H1 (cell line): ENCODE results near the gene GALNTL6. TPM values are rescaled to one million over a fixed set of nuclear protein-coding genes. Genes with fewer than 3 reads are reported as not detected.

Experiments used
- CTCF ChIA-PET: fragments of 300-600 bp; sonication (Branson Sonifier 250); formaldehyde crosslinking; loops from one replicate; lab custom pipeline; 2021; ENCODE audit not compliant: partially characterized antibody; lab: Charles Lee
- POLR2A ChIA-PET: fragments of 300-600 bp; sonication (Branson Sonifier 250); formaldehyde crosslinking; loops from one replicate; lab custom pipeline; 2021; ENCODE audit warnings: inconsistent platforms; ENCODE audit not compliant: partially characterized antibody; lab: Charles Lee
- DNase-seq, 2 experiments: peaks; one replicate each; pipeline versions ENCODE4 v3.0.0 to v3.0.0-alpha.2; 2010 to 2022; ENCODE audit warnings: low spot score in 2 of 2, low read depth in 1 of 2, mixed read lengths in 1 of 2
- FAIRE-seq: peaks from 2 replicates; lab custom pipeline; 2011; peaks lifted over from hg19 to GRCh38; lab: Jason Lieb, UNC
- H2AFZ ChIP-seq: 2 replicates; pipeline ENCODE4 v1.8.1; 2012; ENCODE audit warnings: low read length, inconsistent platforms
- H2AK5ac ChIP-seq: 2 replicates; pipeline ENCODE4 v1.6.1; 2013; ENCODE audit warnings: low read depth, low read length
- H2BK120ac ChIP-seq: replicated peaks from 2 replicates; pipeline ENCODE3; 2013; ENCODE audit warnings: low read depth, low read length, inconsistent platforms
- H2BK12ac ChIP-seq: 2 replicates; pipeline ENCODE4 v1.6.1; 2013; ENCODE audit warnings: low read depth, low read length
- H2BK15ac ChIP-seq: 2 replicates; pipeline ENCODE4 v1.6.1; 2013; ENCODE audit warnings: low read length
- H2BK20ac ChIP-seq: 2 replicates; pipeline ENCODE4 v1.6.1; 2013; ENCODE audit warnings: low read length
- H2BK5ac ChIP-seq: 2 replicates; pipeline ENCODE4 v1.6.1; 2013; ENCODE audit warnings: low read depth, low read length
- H3K14ac ChIP-seq: 2 replicates; pipeline ENCODE4 v1.6.1; 2013; ENCODE audit warnings: inconsistent platforms; ENCODE audit not compliant: insufficient read length
- H3K18ac ChIP-seq: 2 replicates; pipeline ENCODE4 v1.6.1; 2013; ENCODE audit warnings: low read length; ENCODE audit errors: extremely low read depth
- H3K23ac ChIP-seq: 2 replicates; pipeline ENCODE4 v1.6.1; 2013; ENCODE audit warnings: inconsistent platforms; ENCODE audit not compliant: insufficient read length
- H3K23me2 ChIP-seq: 2 replicates; pipeline ENCODE4 v1.6.1; 2013; ENCODE audit warnings: low read depth, low read length
- H3K27ac ChIP-seq: 2 replicates; pipeline ENCODE4 v1.6.1; 2011; ENCODE audit warnings: low read depth, low read length, inconsistent platforms
- H3K27me3 ChIP-seq, 4 experiments: replicated peaks in 1 of 4; 1 replicate in 1 of 4; 2 replicates in 3 of 4; pipeline versions ENCODE4 v1.6.1 to v1.8.1; 2011 to 2013; ENCODE audit warnings: low read length in 3 of 4, mild to moderate bottlenecking in 3 of 4, inconsistent platforms in 2 of 4, mixed read lengths in 2 of 4, moderate library complexity in 1 of 4; ENCODE audit not compliant: control insufficient read depth in 3 of 4, insufficient read depth in 3 of 4; ENCODE audit errors: extremely low read depth in 1 of 4
- H3K36me3 ChIP-seq, 4 experiments: 2 replicates each; pipeline versions ENCODE4 v1.6.1 to v1.8.1; 2011 to 2013; ENCODE audit warnings: mild to moderate bottlenecking in 4 of 4, low read length in 3 of 4, moderate library complexity in 2 of 4, control low read depth in 1 of 4, inconsistent platforms in 1 of 4; ENCODE audit not compliant: insufficient read depth in 4 of 4, control insufficient read depth in 2 of 4
- H3K4ac ChIP-seq: replicated peaks from 2 replicates; pipeline ENCODE3; 2013; ENCODE audit warnings: low read length, low read depth, mixed read lengths, inconsistent platforms; ENCODE audit not compliant: insufficient read length
- H3K4me1 ChIP-seq, 4 experiments: replicated peaks in 1 of 4; 1 replicate in 1 of 4; 2 replicates in 3 of 4; pipeline versions ENCODE4 v1.6.1 to v1.8.1; 2011 to 2013; ENCODE audit warnings: low read length in 3 of 4, inconsistent platforms in 2 of 4, mixed read lengths in 1 of 4; ENCODE audit not compliant: insufficient read depth in 4 of 4, control insufficient read depth in 3 of 4
- H3K4me2 ChIP-seq, 2 experiments: 2 replicates each; pipeline versions ENCODE4 v1.6.1 to v1.8.1; 2011 to 2013; ENCODE audit warnings: low read depth in 2 of 2, low read length in 2 of 2, control low read depth in 1 of 2, inconsistent platforms in 1 of 2, mild to moderate bottlenecking in 1 of 2; ENCODE audit not compliant: insufficient read depth in 1 of 2
- H3K4me3 ChIP-seq, 4 experiments: fragments of 200-600, 300-600 bp in 1 of 4; sonication (generic), shearing (Covaris generic), sonication (Bioruptor Twin) in 1 of 4; 2 replicates each; pipeline versions ENCODE4 v1.5.1 to v1.8.1; 2011 to 2016; ENCODE audit warnings: low read length in 4 of 4, low read depth in 3 of 4, control low read depth in 2 of 4, inconsistent platforms in 2 of 4, mild to moderate bottlenecking in 2 of 4, mixed read lengths in 1 of 4, moderate library complexity in 1 of 4; ENCODE audit not compliant: insufficient read depth in 2 of 4; ENCODE audit errors: extremely low read depth in 1 of 4
- H3K56ac ChIP-seq: replicated peaks from 2 replicates; pipeline ENCODE3; 2013; ENCODE audit warnings: low read depth, mild to moderate bottlenecking, mixed read lengths, low read length, inconsistent platforms; ENCODE audit not compliant: insufficient read length
- H3K79me1 ChIP-seq: 2 replicates; pipeline ENCODE4 v1.6.1; 2013; ENCODE audit warnings: low read depth, low read length, control low read depth
- H3K79me2 ChIP-seq, 2 experiments: 2 replicates each; pipeline versions ENCODE4 v1.6.1 to v1.8.1; 2012 to 2013; ENCODE audit warnings: low read length in 2 of 2, mild to moderate bottlenecking in 2 of 2, inconsistent platforms in 1 of 2; ENCODE audit not compliant: insufficient read depth in 2 of 2, control insufficient read depth in 1 of 2
- H3K9ac ChIP-seq, 4 experiments: replicated peaks in 1 of 4; 1 replicate in 1 of 4; 2 replicates in 3 of 4; pipeline versions ENCODE4 v1.6.1 to v1.8.1; 2011 to 2013; ENCODE audit warnings: low read depth in 3 of 4, low read length in 3 of 4, control low read depth in 2 of 4, mild to moderate bottlenecking in 2 of 4, moderate library complexity in 2 of 4, inconsistent platforms in 1 of 4; ENCODE audit errors: extremely low read depth in 1 of 4
- H3K9me3 ChIP-seq, 2 experiments: 2 replicates each; pipeline versions ENCODE4 v1.6.1 to v1.8.1; 2012 to 2013; ENCODE audit warnings: mild to moderate bottlenecking in 2 of 2, moderate library complexity in 2 of 2, control low read depth in 1 of 2, inconsistent platforms in 1 of 2, low read depth in 1 of 2, low read length in 1 of 2, mixed read lengths in 1 of 2; ENCODE audit not compliant: insufficient read depth in 2 of 2
- H4K20me1 ChIP-seq, 2 experiments: replicated peaks in 1 of 2; 2 replicates each; pipeline versions ENCODE3 to v1.8.1; 2011 to 2013; ENCODE audit warnings: inconsistent platforms in 2 of 2, low read length in 2 of 2, mild to moderate bottlenecking in 1 of 2; ENCODE audit not compliant: insufficient read depth in 2 of 2, control insufficient read depth in 1 of 2
- H4K5ac ChIP-seq: 2 replicates; pipeline ENCODE4 v1.6.1; 2013; ENCODE audit warnings: low read length, low read depth, mixed read lengths, inconsistent platforms; ENCODE audit not compliant: insufficient read length
- H4K8ac ChIP-seq: 2 replicates; pipeline ENCODE4 v1.8.0; 2013; ENCODE audit warnings: mild to moderate bottlenecking, moderate library complexity, low read length, inconsistent platforms; ENCODE audit not compliant: insufficient read depth; ENCODE audit errors: extremely low read depth
- H4K91ac ChIP-seq: replicated peaks from 2 replicates; pipeline ENCODE3; 2013; ENCODE audit warnings: low read length, mixed read lengths, inconsistent platforms; ENCODE audit not compliant: insufficient read length
- ATF3 ChIP-seq: IDR thresholded peaks from 2 replicates; pipeline ENCODE4 v1.6.1; 2011; ENCODE audit warnings: low read depth, mild to moderate bottlenecking, low read length; ENCODE audit not compliant: insufficient read depth
- CBX5 ChIP-seq: fragments of 300-800, 300-1000 bp; sonication (generic); IDR thresholded peaks from 2 replicates; pipeline ENCODE4 v1.7.1; 2016; ENCODE audit warnings: antibody characterized with exemption, low read length, low read depth
- EP300 ChIP-seq, 2 experiments: IDR thresholded peaks; 1 replicate in 1 of 2; 2 replicates in 1 of 2; pipeline ENCODE4 v1.6.1; 2011 to 2012; ENCODE audit warnings: low read depth in 2 of 2, low read length in 2 of 2, mild to moderate bottlenecking in 2 of 2, borderline replicate concordance in 1 of 2, inconsistent platforms in 1 of 2, moderate library complexity in 1 of 2
- JUND ChIP-seq: IDR thresholded peaks from 2 replicates; pipeline ENCODE4 v1.6.1; 2011; ENCODE audit warnings: mild to moderate bottlenecking, improper control_type of control experiment, low read length
- KDM1A ChIP-seq: fragments of 200-600, 300-600 bp; sonication (generic); IDR thresholded peaks from 2 replicates; pipeline ENCODE4 v1.7.1; 2016; ENCODE audit warnings: mild to moderate bottlenecking, low read length, borderline replicate concordance
- KDM5A ChIP-seq: fragments of 200-600 bp; IDR thresholded peaks from 2 replicates; pipeline ENCODE4 v1.7.1; 2012; ENCODE audit warnings: mild to moderate bottlenecking, low read length, inconsistent platforms, mixed read lengths
- RFX5 ChIP-seq: IDR thresholded peaks from 2 replicates; pipeline ENCODE4 v1.6.1; 2011; ENCODE audit warnings: low read depth, low read length, improper control_type of control experiment, borderline replicate concordance
- SRF ChIP-seq: IDR thresholded peaks from 2 replicates; pipeline ENCODE4 v1.6.1; 2011; ENCODE audit warnings: mild to moderate bottlenecking, low read depth, low read length, moderate library complexity
- TAF7 ChIP-seq: optimal IDR thresholded peaks from 2 replicates; pipeline ENCODE3; 2011; ENCODE audit warnings: low read depth, mild to moderate bottlenecking, inconsistent platforms, low read length, moderate library complexity, borderline replicate concordance
- USF2 ChIP-seq: IDR thresholded peaks from 2 replicates; pipeline ENCODE4 v1.6.1; 2011; ENCODE audit warnings: low read length, improper control_type of control experiment
- WGBS, 2 experiments: shearing (Covaris generic) in 1 of 2; methylation state at CpG; one replicate each; pipeline versions ENCODE4 v1.1.6 to v1.1.7; 2013 to 2015; ENCODE audit warnings: low lambda C conversion rate in 2 of 2, mixed read lengths in 2 of 2, inconsistent platforms in 1 of 2, low coverage in 1 of 2, missing lambda C conversion rate in 1 of 2; ENCODE audit not compliant: insufficient replicate concordance in 2 of 2, insufficient coverage in 1 of 2, insufficient read length in 1 of 2; ENCODE audit errors: extremely low coverage in 1 of 2, missing lambda C conversion rate in 1 of 2; 5-methylcytosine and 5-hydroxymethylcytosine counted together
- polyA plus RNA-seq, 7 experiments: library from polyadenylated mRNA; depleted of rRNA in 3 of 7; stranded (reverse) in 5 of 7; unstranded in 2 of 7; fragments of >200 nt in 5 of 7; fragments of 200-250 nt in 2 of 7; gene quantifications; 1 replicate in 5 of 7; 2 replicates in 1 of 7; 4 replicates in 1 of 7; pipeline versions ENCODE4 v1.2.1 to v1.2.3, GENCODE V29; 2011 to 2013; ENCODE audit warnings: missing spikeins in 2 of 7, mixed read lengths in 2 of 7
- total RNA-seq: library from RNA; stranded (reverse); fragmentation: NEBNext Ultra II Directional; extraction: Animal tissue kit (Norgen Biotek cat#: 25700); gene quantifications from 2 replicates; pipeline ENCODE4 v1.2.1, GENCODE V29; 2021

The GALNTL6 gene
- total and polyA plus RNA-seq, 2 of the 8 experiments (the other 6 are each of a cell fraction or from before 2014, with no cell fraction given), result 0.03 to 0.32 TPM

- Histone ChIP-seq H3K36me3 (no peaks in the 10 kb centered on the region), H3K27ac (no peak overlapping the region), H3K4me3 (no peak overlapping the region), H3K14ac (no peak overlapping the region), H2BK12ac (no peak overlapping the region), H4K20me1 (no peaks in the 10 kb centered on the region), H2BK20ac (no peak overlapping the region), H3K18ac (no peak overlapping the region), H3K9ac (no peak overlapping the region), H4K91ac (no peak overlapping the region), H2BK15ac (no peak overlapping the region), H3K23me2 (no peaks in the 10 kb centered on the region), H3K4me1 (peaks cover 0 to 4% (median 2%) of the 10 kb centered on the region in 4 experiments; a peak in 4 of 7 replicates), H3K4ac (no peak overlapping the region), H2BK120ac (no peak overlapping the region), H3K27me3 (no peaks in the 10 kb centered on the region), H2AK5ac (no peak overlapping the region), H3K23ac (no peak overlapping the region), H3K4me2 (no peak overlapping the region), H3K79me1 (no peaks in the 10 kb centered on the region), H4K8ac (no peak overlapping the region), H3K79me2 (no peaks in the 10 kb centered on the region), H3K56ac (no peak overlapping the region), H3K9me3 (no peaks in the 10 kb centered on the region), H4K5ac (no peak overlapping the region), H2BK5ac (no peak overlapping the region), H2AFZ (no peak overlapping the region)
- FAIRE-seq (no peak), DNase-seq (no peak)
- ChIA-PET CTCF (interaction anchor here (2.3 kb wide), 1 partner anchor 10 kb away, joined by 13 read pairs; no protein-coding TSS in a partner anchor), POLR2A (no interaction called here)
- TF ChIP-seq ATF3 (no peak), USF2 (no peak), SRF (no peak), KDM5A (no peak), TAF7 (no peak), RFX5 (no peak), CBX5 (no peak), EP300 (IDR thresholded peaks at IDR 0.05; ENCODE audit: borderline replicate concordance in 1 of 2, low read depth in 2 of 2, low read length in 2 of 2) (no peak), JUND (no peak), KDM1A (no peak)
- WGBS, 2 experiments, result 86% methylated on average over 1 of the region's 1 CpG; no CpG with 5 or more reads in 1 of the 2 experiments
Measured at GRCh38 chr4:172553216-172553615, 740.0 kb downstream of the GALNTL6 start.
